ENCODE results near the gene ERC2.

DNA sequence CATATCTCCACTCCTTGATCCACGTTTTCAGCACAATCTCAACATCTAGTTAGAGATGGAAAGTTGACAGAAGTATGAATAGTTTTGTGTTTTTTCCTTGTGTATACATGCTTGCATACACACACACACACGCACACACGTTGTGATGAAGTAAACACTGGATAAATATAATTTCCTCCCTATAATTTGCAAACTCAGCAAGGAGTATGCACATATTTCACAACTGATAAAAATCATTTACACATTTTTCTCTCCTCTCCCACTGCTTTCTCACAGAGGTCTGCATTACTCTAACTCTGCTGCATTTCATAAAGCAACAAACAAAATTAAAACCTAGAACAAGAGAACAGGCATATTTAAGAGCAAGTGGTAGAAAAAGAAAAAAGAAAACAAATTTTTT, 320.9 kb downstream of the ERC2 start:
- TF ChIP-seq POLR2A (IDR thresholded peaks at IDR 0.05) = no peak
- TF ChIP-seq, protein P1, sequence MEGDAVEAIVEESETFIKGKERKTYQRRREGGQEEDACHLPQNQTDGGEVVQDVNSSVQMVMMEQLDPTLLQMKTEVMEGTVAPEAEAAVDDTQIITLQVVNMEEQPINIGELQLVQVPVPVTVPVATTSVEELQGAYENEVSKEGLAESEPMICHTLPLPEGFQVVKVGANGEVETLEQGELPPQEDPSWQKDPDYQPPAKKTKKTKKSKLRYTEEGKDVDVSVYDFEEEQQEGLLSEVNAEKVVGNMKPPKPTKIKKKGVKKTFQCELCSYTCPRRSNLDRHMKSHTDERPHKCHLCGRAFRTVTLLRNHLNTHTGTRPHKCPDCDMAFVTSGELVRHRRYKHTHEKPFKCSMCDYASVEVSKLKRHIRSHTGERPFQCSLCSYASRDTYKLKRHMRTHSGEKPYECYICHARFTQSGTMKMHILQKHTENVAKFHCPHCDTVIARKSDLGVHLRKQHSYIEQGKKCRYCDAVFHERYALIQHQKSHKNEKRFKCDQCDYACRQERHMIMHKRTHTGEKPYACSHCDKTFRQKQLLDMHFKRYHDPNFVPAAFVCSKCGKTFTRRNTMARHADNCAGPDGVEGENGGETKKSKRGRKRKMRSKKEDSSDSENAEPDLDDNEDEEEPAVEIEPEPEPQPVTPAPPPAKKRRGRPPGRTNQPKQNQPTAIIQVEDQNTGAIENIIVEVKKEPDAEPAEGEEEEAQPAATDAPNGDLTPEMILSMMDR (IDR thresholded peaks at IDR 0.05) = no peak

Data from heart left ventricle (tissue), 13 donors.